RPMI8226 (cell line): Measurements from ENCODE around the gene PPP1R26.

Source experiments
- DNase-seq: peaks from one replicate; pipeline ENCODE4 v3.0.0-alpha.2; 2015

PPP1R26 gene

DNA sequence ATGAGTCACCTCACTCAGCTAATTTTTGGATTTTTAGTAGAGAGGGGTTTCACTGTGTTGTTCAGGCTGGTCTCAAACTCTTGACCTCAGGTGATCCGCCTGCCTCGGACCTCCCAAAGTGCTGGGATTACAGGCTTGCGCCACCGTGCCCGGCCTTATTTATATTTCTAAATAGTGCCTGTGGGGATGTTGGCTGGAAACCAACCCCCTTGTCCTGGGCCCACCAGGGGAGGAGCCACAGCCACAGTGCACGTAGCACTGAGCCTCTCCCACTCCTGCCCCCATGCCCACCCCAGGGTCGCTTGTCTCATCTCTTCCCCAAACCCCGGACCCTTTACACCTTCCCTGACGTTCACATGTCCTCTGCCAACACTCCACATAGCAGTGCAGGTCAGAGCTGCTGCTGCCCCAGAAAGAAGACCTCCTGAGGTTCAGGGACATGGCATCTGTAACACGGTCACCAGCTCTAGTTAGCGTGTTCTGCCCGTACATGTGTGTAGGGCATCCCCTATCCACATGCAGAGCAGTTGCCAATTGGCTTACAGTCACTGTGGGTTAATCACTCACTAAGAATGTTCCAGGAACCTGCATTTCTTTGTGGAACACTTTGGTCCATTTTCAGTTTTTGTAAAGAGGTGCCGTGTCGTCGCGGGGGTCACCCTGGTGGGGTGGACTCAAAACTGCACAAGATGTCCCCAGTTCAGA, 10.7 kb downstream of the PPP1R26 start:
- DNase-seq, result no peak

DNA sequence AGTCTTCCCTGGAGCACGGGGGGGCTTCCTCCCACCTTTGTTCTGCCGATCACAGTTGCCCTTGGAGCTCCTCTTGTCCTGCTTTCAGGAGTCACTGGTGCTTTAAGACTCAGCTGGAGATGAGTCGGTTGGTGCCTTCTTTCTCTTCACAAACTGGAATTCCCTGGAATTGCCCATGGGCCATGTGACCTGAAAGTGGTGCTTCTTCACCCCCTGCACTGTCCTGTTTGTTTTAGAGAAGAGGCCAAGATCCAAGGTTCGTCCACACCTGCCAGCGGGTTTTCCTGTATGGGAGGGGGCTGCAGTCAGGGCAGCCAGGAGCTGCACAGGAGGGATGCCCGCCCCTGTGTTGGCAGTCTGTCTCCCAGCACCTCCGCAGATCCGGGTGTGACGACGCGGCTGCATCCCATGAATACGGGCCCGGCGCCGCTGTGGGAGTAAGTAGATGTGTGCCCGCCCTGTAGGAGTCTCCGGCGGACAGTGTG, 11.4 kb downstream of the PPP1R26 start:
- DNase-seq, result no peak

DNA sequence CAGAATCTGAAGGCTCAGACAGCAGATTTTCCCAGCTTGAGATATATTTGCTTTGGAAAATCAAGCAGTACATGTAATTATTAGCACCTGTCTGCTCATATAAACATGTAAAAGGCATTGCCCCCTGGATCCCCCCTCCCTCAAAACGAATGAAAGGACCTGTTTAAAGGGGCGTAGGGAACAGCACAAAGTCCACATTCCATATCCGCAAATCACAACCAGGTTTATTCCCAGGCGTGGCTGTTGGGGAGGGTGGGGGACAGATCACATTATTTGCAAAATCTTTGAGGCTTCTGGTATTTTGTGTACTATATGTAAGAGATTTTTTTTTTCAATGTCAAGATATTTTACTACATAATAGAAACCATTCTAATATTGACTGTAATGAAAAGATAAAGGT, 12.2 kb downstream of the PPP1R26 start:
- no peak for DNase-seq

DNA sequence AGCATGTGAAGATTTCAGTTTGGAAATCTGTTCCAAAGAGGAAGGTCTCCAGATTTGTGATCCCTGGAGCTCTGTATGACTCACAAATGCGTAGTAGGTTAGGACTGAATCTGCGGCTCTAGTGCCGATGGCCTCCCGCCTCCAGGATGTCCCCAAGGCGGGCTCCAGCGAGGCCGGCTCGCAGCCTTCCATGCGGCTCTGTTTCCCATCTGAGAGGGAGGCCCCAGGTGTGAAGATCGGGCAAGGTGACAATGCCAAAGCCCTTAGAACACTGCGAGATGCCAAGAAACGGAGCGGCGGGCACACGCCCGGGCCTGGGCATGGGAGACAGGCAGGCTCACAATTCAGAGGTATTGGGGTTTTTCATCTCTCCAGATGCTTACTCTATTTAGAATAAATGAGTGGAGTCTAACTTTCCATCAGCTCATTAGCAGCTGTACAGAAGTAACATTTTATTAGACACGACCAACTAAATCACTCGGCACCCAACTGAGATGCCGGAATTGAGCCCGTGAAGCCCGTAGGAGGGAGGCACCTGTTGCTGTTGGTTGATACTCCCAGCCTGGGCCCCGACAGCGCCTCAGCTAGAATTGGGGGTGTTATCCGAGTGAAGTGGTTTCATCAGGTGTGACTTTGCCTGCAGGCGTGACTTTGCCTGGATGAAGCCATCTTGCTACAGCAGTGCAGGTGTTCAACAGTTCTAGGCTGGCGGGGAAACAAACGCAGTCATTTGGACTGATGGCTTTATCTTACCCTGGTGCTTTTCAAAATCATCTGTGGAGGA, 13.5 kb downstream of the PPP1R26 start:
- no peak for DNase-seq

- no peak for DNase-seq
Measured at GRCh38 chr9:135494791-135495559, 15.4 kb downstream of the PPP1R26 start.

GRCh38 chr9:135498381-135499126, 19.0 kb downstream of the PPP1R26 start:
- DNase-seq, result no peak

DNA sequence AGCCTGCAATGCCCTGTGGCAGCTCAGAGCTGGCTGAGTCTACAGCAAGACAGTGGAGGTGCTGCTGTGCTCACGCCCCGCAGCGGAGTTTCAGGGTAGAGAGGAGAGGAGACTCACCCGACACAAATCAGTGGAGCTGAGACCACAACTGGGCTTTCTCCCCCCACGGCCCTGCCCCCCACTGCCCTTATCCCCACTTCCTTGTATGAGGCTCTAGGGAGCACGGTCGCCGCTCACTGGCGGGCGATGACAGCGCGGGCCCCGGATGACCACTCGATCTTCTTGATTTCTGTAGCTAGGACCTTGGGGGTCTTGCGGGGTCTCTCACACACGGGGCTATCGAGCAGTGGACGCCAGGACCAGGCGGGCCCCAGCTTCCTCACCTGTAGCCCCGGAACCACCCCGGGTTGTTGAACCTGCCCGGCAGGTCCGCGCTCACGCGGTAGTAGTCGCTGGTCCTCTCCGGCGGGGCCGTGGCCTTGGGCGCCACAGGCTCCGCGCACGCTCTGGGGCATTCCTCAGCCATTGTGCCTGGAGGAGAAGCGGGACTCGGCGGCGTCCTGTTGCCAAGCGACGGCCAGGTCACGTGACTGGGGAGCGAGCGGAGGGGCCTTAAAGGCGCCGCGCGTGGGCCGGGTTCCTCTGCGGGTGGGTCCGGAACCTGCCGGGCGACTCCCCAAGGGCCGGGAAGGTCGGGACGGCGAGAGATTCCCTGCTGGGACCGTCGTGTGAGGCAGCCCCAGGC, 19.9 kb downstream of the PPP1R26 start:
- peak; percentile 95 for DNase-seq

DNA sequence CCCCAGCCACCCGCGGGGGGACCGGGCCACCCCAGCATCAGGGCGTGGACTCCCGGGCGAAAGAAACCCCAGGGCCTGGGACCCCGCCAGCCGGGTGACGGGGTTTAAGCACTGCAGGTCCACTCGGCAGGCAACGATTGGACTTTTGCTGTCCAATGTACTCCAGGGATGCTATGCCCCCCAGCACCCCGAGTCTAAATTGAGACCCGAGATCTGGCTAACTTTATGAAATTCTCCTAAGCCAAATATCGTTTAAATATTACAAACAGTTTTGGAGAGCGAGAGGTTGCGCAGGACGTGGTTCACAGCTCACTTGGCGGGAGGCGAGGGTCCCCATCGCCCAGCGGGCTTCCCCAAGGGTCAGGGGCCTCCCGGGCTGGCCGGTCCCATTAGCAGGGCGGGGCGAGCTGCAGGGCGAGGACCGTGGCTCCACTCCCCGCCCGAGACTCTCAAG, 20.5 kb downstream of the PPP1R26 start:
- no peak for DNase-seq

DNA sequence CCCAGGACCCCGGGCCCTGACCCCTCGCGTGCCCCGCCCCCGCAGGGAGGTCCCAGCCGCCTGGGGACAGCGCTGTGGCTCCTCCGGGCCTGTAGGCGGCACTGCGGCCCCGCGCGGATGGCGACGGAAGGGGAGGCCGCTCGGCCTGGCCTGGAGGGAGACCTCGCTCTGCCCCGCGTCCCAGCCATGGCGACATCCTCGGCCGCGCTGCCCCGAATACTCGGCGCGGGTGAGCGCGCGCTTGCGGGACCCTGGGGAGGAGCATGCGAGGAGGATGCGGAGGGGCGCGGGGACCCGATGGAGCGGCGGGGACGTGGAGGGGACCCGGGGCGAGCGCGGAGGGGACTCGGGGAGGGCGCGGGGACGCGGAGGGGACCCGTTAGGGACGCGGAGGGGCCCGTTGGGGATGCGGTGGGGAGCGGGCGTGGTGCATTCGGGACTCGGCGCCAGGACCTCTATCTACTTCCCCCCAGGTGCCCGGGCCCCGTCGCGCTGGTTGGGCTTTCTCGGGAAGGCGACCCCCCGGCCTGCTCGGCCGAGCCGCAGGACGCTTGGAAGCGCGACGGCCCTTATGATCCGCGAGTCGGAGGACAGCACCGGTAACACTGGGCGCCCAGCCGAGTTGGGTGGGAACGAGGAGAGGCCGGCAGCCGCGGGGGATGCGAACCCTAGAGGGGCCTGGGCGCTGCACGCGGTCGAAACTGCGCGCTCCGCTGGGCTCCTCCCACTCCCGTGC, 21.1 kb downstream of the PPP1R26 start, which contains the start of gene MRPS2:
TSS of gene MRPS2 (plus strand) at position 158 of the 736 bp plus-strand sequence. CDS start at position 187, 29 bp downstream.
- peak; percentile 96 for DNase-seq

DNA sequence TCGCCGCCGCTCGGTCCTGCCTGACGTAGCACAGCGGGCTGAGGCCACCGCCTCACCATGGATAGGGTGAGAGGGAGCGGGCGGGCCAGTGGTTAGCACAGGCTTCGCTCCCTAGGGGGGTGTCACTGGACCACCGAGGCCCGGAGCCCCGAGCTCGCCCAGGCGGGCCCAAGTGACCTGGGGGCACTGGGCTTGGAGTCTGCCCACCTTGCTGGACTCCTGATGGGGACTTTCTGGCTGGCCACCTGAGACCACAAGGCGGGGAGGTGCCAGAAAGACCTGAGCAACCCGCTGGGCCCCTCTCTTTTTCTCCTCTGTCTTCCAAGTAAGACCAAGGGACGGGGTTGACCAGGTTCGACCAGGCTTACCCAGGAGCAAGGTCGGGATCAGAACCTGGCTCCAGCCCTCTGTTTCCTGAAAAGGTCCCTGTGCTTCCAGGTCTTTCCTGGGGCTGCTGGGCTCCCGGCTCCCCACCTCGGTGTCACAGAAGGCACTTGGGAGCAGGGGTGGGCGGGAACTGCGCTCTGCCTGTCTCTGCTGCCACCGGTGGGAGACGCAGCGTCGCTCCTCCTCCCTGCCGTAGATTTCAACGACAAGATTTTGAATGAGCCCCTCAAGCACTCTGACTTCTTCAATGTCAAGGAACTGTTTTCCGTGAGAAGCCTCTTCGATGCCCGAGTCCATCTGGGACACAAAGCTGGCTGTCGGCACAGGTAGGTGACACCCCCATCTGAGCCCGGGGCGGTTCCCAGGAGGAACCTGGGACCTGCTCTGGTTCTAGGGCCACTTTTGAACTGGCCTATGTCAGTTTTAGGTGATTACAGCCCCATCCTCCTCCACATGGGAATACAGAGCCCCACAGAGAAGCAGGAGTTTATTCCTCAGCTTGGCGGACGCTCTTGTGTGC, 21.9 kb downstream of the PPP1R26 start:
- peak; percentile 87 for DNase-seq

- no peak for DNase-seq
Measured at GRCh38 chr9:135502168-135502872, 22.7 kb downstream of the PPP1R26 start.

DNA sequence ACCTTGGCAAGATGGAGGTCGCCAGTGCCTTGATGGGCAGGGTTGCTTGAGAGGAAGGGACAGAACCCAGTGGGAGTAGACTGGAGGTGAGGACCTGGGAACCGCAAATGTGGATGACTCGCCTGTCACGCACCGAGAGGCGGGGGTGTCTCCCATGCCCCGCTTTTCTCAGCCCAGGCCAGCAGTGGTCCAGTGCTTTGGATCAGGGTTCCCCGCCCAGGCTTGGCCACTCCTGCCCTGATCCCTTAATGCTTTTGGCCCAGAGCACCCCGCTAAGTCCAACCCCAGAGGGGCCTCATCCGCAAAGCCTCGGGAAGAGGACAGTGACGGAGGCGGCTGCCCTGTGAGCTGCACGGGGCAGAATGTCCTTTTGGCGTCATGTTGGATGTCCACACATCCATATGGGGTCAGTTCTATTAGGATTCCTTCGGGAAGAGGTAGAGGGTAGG, 23.3 kb downstream of the PPP1R26 start:
- DNase-seq, result no peak

DNA sequence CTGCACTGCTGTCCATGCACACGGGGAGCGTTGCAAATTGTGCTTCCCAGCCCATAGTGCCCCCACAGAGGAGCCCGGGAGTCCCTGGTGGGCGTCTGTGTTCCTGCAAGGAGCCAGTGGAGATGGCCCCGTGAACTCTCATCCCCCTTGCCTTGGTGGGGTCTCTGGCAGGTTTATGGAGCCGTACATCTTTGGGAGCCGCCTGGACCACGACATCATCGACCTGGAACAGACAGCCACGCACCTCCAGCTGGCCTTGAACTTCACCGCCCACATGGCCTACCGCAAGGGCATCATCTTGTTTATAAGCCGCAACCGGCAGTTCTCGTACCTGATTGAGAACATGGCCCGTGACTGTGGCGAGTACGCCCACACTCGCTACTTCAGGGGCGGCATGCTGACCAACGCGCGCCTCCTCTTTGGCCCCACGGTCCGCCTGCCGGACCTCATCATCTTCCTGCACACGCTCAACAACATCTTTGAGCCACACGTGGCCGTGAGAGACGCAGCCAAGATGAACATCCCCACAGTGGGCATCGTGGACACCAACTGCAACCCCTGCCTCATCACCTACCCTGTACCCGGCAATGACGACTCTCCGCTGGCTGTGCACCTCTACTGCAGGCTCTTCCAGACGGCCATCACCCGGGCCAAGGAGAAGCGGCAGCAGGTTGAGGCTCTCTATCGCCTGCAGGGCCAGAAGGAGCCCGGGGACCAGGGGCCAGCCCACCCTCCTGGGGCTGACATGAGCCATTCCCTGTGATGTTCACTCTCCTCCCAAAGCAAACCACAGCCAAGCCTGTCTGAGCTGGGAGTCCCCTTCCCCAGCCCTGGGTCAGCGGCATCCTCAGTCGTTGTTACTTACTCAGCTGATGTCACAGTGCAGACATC, 24.0 kb downstream of the PPP1R26 start:
- no peak for DNase-seq

GRCh38 chr9:135504262-135505243, 25.0 kb downstream of the PPP1R26 start:
- DNase-seq, result peak; percentile 80

DNA sequence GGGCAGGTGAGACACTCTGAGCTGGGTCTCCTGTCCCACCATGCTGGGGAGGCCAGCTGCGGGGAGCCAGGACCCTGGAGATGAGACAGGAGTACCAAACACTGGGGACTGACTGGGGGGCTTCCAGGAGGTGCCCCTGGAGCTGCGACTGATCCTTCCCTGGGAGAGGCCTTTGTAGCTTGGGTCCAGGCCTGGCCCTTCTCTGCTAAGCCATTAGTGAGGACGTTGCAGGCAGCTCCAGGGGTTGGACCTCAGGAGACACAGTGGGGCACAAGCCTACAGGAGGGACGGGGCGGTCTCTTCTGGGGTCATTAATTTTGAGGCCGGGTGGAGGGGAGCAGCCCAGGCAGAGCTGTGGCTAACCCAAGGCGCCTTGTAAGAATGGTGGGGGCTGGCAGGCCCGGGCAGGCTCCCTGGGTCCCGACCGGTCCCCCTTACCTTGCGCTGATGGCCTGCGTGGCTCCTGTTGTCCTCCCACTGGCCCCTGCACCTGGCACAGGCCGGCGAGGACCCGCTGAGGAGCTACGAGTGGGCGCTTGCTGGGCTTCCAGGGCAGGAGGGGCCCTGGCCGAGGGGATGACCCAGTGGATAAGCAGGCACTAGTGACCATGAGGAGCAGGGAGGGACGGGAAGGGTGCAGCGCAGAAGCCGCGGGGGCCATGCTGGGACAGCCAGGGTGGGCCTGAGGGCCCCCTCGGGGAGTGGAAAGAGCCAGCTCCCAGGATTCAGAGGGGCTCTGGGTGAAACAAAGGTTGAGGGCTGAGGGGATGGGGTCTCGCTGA, 26.0 kb downstream of the PPP1R26 start:
- no peak for DNase-seq
